Heart left ventricle (tissue), 16 donors: ENCODE results near the gene TMEM213. TPM values are rescaled to one million over a fixed set of nuclear protein-coding genes. Genes with fewer than 3 reads are reported as not detected.

Source experiments
- ATAC-seq, 4 donors: fragments of 200-7000 bp; cut with Tn5 transposase; one replicate each; pipeline ENCODE4 v1.9.1; 2020 to 2022; ENCODE audit warnings: moderate library complexity in 4 of 4, mild to moderate bottlenecking in 3 of 4, moderate number of reproducible peaks in 1 of 4
- DNase-seq, 5 donors: peaks; one replicate each; pipeline ENCODE4 v3.0.0-alpha.2; 2020
- H3K27ac ChIP-seq, 12 donors: fragments of 200-600 bp; sonication (generic) in 4 of 12; one replicate each; pipeline versions ENCODE4 v1.5.0 to v1.8.0; 2016 to 2022; ENCODE audit warnings: mild to moderate bottlenecking in 2 of 12
- H3K27me3 ChIP-seq, 9 donors: fragments of 200-600 bp; sonication (generic) in 2 of 9; one replicate each; pipeline versions ENCODE4 v1.5.1 to v1.8.0; 2016 to 2022; ENCODE audit warnings: mild to moderate bottlenecking in 3 of 9
- H3K36me3 ChIP-seq, 9 donors: fragments of 200-600 bp; sonication (generic) in 2 of 9; one replicate each; pipeline versions ENCODE4 v1.5.0 to v1.8.0; 2018 to 2022; ENCODE audit warnings: mild to moderate bottlenecking in 2 of 9
- H3K4me1 ChIP-seq, 12 donors: fragments of 200-600 bp; sonication (generic) in 4 of 12; one replicate each; pipeline versions ENCODE4 v1.5.0 to v1.8.0; 2016 to 2022; ENCODE audit warnings: mild to moderate bottlenecking in 3 of 12
- H3K4me3 ChIP-seq, 12 donors: fragments of 200-600 bp; sonication (generic) in 4 of 12; one replicate each; pipeline versions ENCODE4 v1.5.0 to v1.8.0; 2017 to 2022; ENCODE audit warnings: mild to moderate bottlenecking in 9 of 12, moderate library complexity in 4 of 12
- H3K9me3 ChIP-seq, 12 donors: fragments of 200-600 bp; sonication (generic) in 4 of 12; one replicate each; pipeline versions ENCODE4 v1.5.0 to v1.8.0; 2016 to 2022; ENCODE audit warnings: mild to moderate bottlenecking in 1 of 12
- POLR2A ChIP-seq, 2 donors: fragments of 450-650 bp; IDR thresholded peaks; one replicate each; pipeline ENCODE4 v1.6.1; 2017; ENCODE audit warnings: antibody characterized with exemption in 2 of 2, mild to moderate bottlenecking in 2 of 2, moderate library complexity in 2 of 2
- WGBS, 4 donors: extraction: QIAGEN DNeasy Blood & Tissue Kit in 2 of 4; methylation state at CpG; one replicate each; pipeline versions ENCODE4 v1.1.5 to v1.1.7; 2013 to 2018; 5-methylcytosine and 5-hydroxymethylcytosine counted together
- intact Hi-C, 10 donors: fragments of 100-400 bp; cut with DNase I; formaldehyde crosslinking; loops; one replicate each; pipeline versions ENCODE4 v1.11.1 to v1.14.2; 2022
- polyA plus RNA-seq, 2 donors: library from polyadenylated mRNA; stranded (reverse); fragments of 200-250 nt; gene quantifications; one replicate each; pipeline ENCODE4 v1.2.3, GENCODE V29; 2013
- total RNA-seq, 9 donors: library from RNA; depleted of rRNA in 2 of 9; stranded (reverse); fragments of >200 nt in 2 of 9; fragmentation: NEBNext Ultra II Directional in 3 of 9; extraction: Animal tissue kit (Norgen Biotek cat#: 25700) in 3 of 9; gene quantifications; one replicate each; pipeline versions ENCODE4 v1.1.0 to v1.2.4, GENCODE V29; 2016 to 2023
- TF ChIP-seq, protein P1 (sequence below), 12 donors: fragments of 200-600 bp; sonication (generic) in 4 of 12; IDR thresholded peaks; one replicate each; pipeline versions ENCODE4 v1.5.0 to v1.8.0; 2018 to 2022; ENCODE audit warnings: antibody characterized with exemption in 12 of 12, mild to moderate bottlenecking in 5 of 12
- donor health status: ischemic (EF 13 %, LVEDD 7.1; RV severe dilation, severe dysfunction).
- donor health status: healthy with polysubstance abuse.
- donor health status: DM: no; HTN: yes; CAD: no.
- donor health status: DM: no; HTN: no; CAD: no.
- donor health status: ischemic (EF 25% LVEDD 6.9; RV normal size, moderate dysfunction).
- donor health status: ischemic (EF 25% LVEDD 5.7; RV mildly dilated, moderate dysfunction).
- donor health status: healthy.
- donor health status: DM: yes; HTN: yes; CAD: no.
- donor health status: ischemic (EF 35%, LVEDD 5.7; RV mildly dilated, moderate dysfunction).
- donor health status: nonischemic (EF 11% LVEDD 7.7; RV severe dilation, severe dysfunction).
- donor health status: DM: yes; HTN: yes; CAD: no.
- donor health status: PGD.
- donor health status: ischemic (EF 29% LVEDD 5.4; RV normal size, mild dysfunction).
- donor health status: nonischemic (EF 23%, LVEDD 6.1; RV moderate dilation, normal function).

The TMEM213 gene
- total and polyA plus RNA-seq, 11 donors, result not detected

DNA sequence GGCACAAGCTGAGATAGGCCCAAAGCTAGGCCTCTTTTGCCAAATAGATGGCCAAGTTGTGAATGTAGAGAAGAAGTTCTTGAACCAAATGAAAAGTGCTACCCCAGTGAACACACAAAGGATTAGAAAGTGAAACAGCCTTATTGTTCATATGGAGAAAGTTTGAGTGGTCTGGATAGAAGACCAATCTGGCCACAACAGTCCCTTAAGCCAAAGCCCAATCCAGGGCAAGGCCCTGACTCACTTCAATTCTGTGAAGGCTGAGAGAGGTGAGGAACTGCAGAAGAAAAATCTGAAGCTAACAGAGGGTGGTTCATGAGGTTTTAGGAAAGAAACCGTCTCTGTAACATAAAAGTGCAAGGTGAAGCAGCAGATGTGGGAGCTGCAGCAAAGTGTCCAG is 18.9 kb downstream of the TMEM213 start:
- Histone ChIP-seq H3K27ac (no peak overlapping the region), H3K27me3 (no peaks in the 10 kb centered on the region), H3K4me1 (no peaks in the 10 kb centered on the region), H3K4me3 (no peak overlapping the region), H3K9me3 (no peaks in the 10 kb centered on the region), H3K36me3 (no peaks in the 10 kb centered on the region)
- no peak for TF ChIP-seq POLR2A (IDR thresholded peaks at IDR 0.05)
- TF ChIP-seq, protein P1, sequence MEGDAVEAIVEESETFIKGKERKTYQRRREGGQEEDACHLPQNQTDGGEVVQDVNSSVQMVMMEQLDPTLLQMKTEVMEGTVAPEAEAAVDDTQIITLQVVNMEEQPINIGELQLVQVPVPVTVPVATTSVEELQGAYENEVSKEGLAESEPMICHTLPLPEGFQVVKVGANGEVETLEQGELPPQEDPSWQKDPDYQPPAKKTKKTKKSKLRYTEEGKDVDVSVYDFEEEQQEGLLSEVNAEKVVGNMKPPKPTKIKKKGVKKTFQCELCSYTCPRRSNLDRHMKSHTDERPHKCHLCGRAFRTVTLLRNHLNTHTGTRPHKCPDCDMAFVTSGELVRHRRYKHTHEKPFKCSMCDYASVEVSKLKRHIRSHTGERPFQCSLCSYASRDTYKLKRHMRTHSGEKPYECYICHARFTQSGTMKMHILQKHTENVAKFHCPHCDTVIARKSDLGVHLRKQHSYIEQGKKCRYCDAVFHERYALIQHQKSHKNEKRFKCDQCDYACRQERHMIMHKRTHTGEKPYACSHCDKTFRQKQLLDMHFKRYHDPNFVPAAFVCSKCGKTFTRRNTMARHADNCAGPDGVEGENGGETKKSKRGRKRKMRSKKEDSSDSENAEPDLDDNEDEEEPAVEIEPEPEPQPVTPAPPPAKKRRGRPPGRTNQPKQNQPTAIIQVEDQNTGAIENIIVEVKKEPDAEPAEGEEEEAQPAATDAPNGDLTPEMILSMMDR (IDR thresholded peaks at IDR 0.05), result no peak
- intact Hi-C loops, result no loop called here
- DNase-seq, result no peak
- 89 to 97% (median 91%) methylated on average over 1 of the region's 1 CpG for WGBS, 4 donors
- ATAC-seq, result no peak

DNA sequence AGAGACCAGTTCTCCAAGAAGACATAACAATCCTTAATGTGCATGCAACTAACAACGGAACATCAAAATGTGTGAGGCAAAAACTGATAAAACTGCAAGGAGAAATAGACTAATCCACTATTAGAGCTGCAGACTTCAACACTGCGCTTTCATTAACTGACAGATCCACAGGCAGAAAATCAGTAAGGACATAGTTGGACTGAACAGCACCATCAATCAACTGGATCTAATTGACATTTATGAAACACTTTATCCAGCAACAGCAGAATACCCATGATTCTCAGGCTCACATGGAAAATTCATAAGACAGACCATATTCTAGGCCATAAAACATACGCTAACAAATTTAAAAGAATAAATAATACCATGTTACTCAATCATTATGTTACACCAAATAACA is 21.8 kb downstream of the TMEM213 start:
- TF ChIP-seq POLR2A (IDR thresholded peaks at IDR 0.05), result no peak
- TF ChIP-seq, protein P1 (IDR thresholded peaks at IDR 0.05), result no peak
- Histone ChIP-seq H3K36me3 (no peaks in the 10 kb centered on the region), H3K27ac (no peak overlapping the region), H3K4me1 (no peaks in the 10 kb centered on the region), H3K4me3 (no peak overlapping the region), H3K27me3 (no peaks in the 10 kb centered on the region), H3K9me3 (no peaks in the 10 kb centered on the region)
- 75 to 93% (median 84%) methylated on average over 3 of the region's 3 CpGs for WGBS, 4 donors
- intact Hi-C loops, result no loop called here
- ATAC-seq (no peak), DNase-seq (no peak)

DNA sequence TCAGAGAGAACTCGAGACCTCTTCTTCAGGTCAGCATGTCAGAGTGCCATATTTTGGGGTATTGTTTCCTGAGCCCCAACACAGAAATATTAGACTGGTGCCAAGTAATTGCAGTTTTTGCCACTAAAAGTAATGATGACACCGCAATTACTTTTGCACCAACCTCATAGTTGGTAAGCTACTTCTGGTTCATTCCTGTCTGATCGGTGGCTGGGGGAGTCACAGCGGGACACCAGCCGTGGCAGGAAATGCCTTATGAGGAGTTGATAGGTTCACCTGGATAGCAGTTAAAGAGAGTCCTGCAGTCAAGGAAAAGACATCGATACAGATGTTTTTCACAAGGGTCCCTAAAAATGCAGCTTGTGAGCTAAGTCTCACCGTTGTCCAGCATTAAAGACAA is 24.1 kb downstream of the TMEM213 start:
- Histone ChIP-seq H3K36me3 (no peaks in the 10 kb centered on the region), H3K4me3 (no peak overlapping the region), H3K4me1 (no peaks in the 10 kb centered on the region), H3K27me3 (no peaks in the 10 kb centered on the region), H3K27ac (no peak overlapping the region), H3K9me3 (peaks cover 0 to 5% (median 0%) of the 10 kb centered on the region in 12 donors)
- ATAC-seq (no peak), DNase-seq (no peak)
- 80 to 90% (median 89%) methylated on average over 7 of the region's 7 CpGs for WGBS, 4 donors
- no peak for TF ChIP-seq POLR2A (IDR thresholded peaks at IDR 0.05)
- TF ChIP-seq, protein P1 (IDR thresholded peaks at IDR 0.05), result no peak
- intact Hi-C loops, result no loop called here

DNA sequence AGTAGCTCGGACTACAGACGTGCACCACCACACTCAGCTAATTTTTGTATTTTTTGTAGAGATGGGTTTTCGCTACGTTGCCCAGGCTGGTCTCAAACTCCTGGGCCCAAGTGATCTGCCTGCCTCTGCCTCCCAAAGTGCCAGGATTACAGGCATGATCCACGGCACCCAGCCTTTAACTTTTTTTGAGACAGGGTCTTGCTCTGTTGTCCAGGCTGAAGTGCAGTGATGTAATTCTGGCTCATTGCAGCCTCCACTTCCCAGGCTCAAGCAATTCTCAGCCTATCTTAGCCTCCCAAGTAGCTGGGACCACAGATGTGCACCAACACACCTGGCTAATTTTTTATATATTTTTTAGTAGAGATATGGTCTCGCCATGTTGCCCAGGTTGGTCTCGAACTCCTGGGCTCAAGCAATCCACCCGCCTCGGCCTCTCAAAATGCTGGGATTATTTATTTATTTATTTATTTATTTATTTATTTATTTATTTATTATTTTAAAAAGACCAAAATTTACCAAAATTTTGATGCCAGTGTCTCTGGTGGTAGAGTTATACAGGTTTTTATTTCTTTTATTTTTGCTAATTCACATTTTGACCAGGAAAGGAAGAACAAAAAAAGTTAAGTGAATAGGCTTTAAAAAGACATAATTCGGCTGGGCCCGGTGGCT is 25.2 kb downstream of the TMEM213 start:
- H3K27ac ChIP-seq, result no peak overlapping the region
- H3K9me3 ChIP-seq, result peaks cover 0 to 5% (median 0%) of the 10 kb centered on the region in 12 donors
- H3K36me3 ChIP-seq, result no peaks in the 10 kb centered on the region
- H3K27me3 ChIP-seq, result no peaks in the 10 kb centered on the region
- H3K4me3 ChIP-seq, result no peak overlapping the region
- intact Hi-C loops, result no loop called here
- no peaks in the 10 kb centered on the region for H3K4me1 ChIP-seq
- no peak for DNase-seq
- WGBS, 4 donors, result 90 to 96% (median 93%) methylated on average over 11 of the region's 11 CpGs
- no peak for ATAC-seq
- TF ChIP-seq, protein P1 (IDR thresholded peaks at IDR 0.05), result no peak
